ENCODE data around the gene DUSP5. TPM values are rescaled to one million over a fixed set of nuclear protein-coding genes. Genes with fewer than 3 reads are reported as not detected.

Gene DUSP5
- total RNA-seq, 2 experiments from 2014 or later = 0.06 to 0.97 TPM

GRCh38 chr10:110544958-110545537 lies 47.3 kb downstream of the DUSP5 start:
- no peaks in the 10 kb centered on the region for H3K9me3 ChIP-seq (ENCODE audit: low read length)
- BruUV-seq (replicated peaks) = no TSS peak
- H4K20me1 ChIP-seq (ENCODE audit: insufficient read depth, low read length) = no peaks in the 10 kb centered on the region
- CTCF ChIA-PET (ENCODE audit: unreplicated experiment) = interaction anchor here (0.9 to 1.1 kb wide), 2 partner anchors 191 to 234 kb away, joined by 3 to 4 read pairs; no protein-coding TSS in a partner anchor
- no peak overlapping the region for H3K27ac ChIP-seq (ENCODE audit: low read depth, low read length, poor library complexity, severe bottlenecking)
- TF ChIP-seq EZH2phosphoT487 (IDR thresholded peaks at IDR 0.05; ENCODE audit: borderline replicate concordance, low read depth, low read length) = no peak
- TF ChIP-seq CTCF (conservative IDR thresholded peaks at IDR 0.05; ENCODE audit: low read length) = no peak
- no peak for DNase-seq (ENCODE audit: low spot score)
- H2AFZ ChIP-seq (ENCODE audit: low read length) = no peak overlapping the region
- POLR2A ChIA-PET = interaction anchor here (0.5 to 3.0 kb wide), 7 partner anchors 10 to 239 kb away, joined by 3 to 18 read pairs (median 3); no protein-coding TSS in a partner anchor
- H3K4me1 ChIP-seq (ENCODE audit: insufficient read depth, low read length, poor library complexity, severe bottlenecking) = peaks cover 15% of the 10 kb centered on the region
- H3K9me2 ChIP-seq (ENCODE audit: insufficient read depth, low read length) = no peaks in the 10 kb centered on the region
- no peak overlapping the region for H3K4me2 ChIP-seq (ENCODE audit: low read length)
- intact Hi-C loops (cut with micrococcal nuclease; ENCODE audit: unreplicated experiment) = loop anchor here (5.0 kb wide), 1 partner anchor 83 kb away; no protein-coding TSS in a partner anchor
- H3K4me3 ChIP-seq (ENCODE audit: low read depth, low read length, poor library complexity, severe bottlenecking) = no peak overlapping the region
- no peaks in the 10 kb centered on the region for H3K36me3 ChIP-seq (ENCODE audit: insufficient read depth, low read length)
- H3K79me2 ChIP-seq (ENCODE audit: insufficient read depth, low read depth, low read length) = no peaks in the 10 kb centered on the region

DNA sequence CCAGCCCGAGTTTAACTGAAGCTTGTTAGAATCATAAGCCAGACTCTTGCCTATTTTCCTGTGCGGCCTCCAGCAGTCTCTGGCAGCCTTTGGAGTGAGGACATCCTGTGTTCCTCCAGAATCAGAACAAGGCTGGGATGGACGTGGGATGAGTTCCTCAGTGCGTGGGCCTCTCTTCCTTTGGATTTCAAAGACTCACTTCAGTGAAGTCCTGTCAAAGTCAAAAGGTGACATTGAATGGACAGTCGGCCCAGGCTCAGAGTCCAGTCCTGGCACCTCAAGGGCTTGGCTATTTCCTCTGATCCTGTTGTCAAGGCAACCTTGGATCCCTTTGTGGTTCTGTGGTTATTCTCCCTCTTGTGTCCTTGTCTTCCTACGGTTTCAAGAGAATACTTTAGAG lies 48.4 kb downstream of the DUSP5 start:
- H4K20me1 ChIP-seq (ENCODE audit: insufficient read depth, low read length) = no peaks in the 10 kb centered on the region
- no peak overlapping the region for H3K27ac ChIP-seq (ENCODE audit: low read depth, low read length, poor library complexity, severe bottlenecking)
- H3K9me3 ChIP-seq (ENCODE audit: low read length) = no peaks in the 10 kb centered on the region
- intact Hi-C loops (cut with micrococcal nuclease; ENCODE audit: unreplicated experiment) = loop anchor here (2.0 to 5.0 kb wide), 2 partner anchors 41 to 84 kb away; no protein-coding TSS in a partner anchor
- peaks cover 15% of the 10 kb centered on the region for H3K4me1 ChIP-seq (ENCODE audit: insufficient read depth, low read length, poor library complexity, severe bottlenecking)
- POLR2A ChIA-PET = interaction anchor here (0.5 to 3.0 kb wide), 9 partner anchors 9 to 238 kb away, joined by 3 to 18 read pairs (median 4); partner anchors contain the start of gene DUSP5
- no peaks in the 10 kb centered on the region for H3K79me2 ChIP-seq (ENCODE audit: insufficient read depth, low read depth, low read length)
- no TSS peak for BruUV-seq (replicated peaks)
- TF ChIP-seq CTCF (conservative IDR thresholded peaks at IDR 0.05; ENCODE audit: low read length) (no peak), EZH2phosphoT487 (IDR thresholded peaks at IDR 0.05; ENCODE audit: borderline replicate concordance, low read depth, low read length) (no peak)
- CTCF ChIA-PET (ENCODE audit: unreplicated experiment) = interaction anchor here (0.6 to 1.4 kb wide), 5 partner anchors 68 to 236 kb away, joined by 3 to 24 read pairs (median 4); no protein-coding TSS in a partner anchor
- H3K4me3 ChIP-seq (ENCODE audit: low read depth, low read length, poor library complexity, severe bottlenecking) = no peak overlapping the region
- no peak overlapping the region for H3K4me2 ChIP-seq (ENCODE audit: low read length)
- H3K36me3 ChIP-seq (ENCODE audit: insufficient read depth, low read length) = no peaks in the 10 kb centered on the region
- no peak for DNase-seq (ENCODE audit: low spot score)
- no peaks in the 10 kb centered on the region for H3K9me2 ChIP-seq (ENCODE audit: insufficient read depth, low read length)
- H2AFZ ChIP-seq (ENCODE audit: low read length) = no peak overlapping the region

All from OCI-LY7 (cell line).